H1 (cell line): ENCODE results near the gene CAV3. TPM values are rescaled to one million over a fixed set of nuclear protein-coding genes. Genes with fewer than 3 reads are reported as not detected.

Experiments
- CTCF ChIA-PET: fragments of 300-600 bp; sonication (Branson Sonifier 250); formaldehyde crosslinking; loops from one replicate; lab custom pipeline; 2021; ENCODE audit not compliant: partially characterized antibody; lab: Charles Lee
- POLR2A ChIA-PET: fragments of 300-600 bp; sonication (Branson Sonifier 250); formaldehyde crosslinking; loops from one replicate; lab custom pipeline; 2021; ENCODE audit warnings: inconsistent platforms; ENCODE audit not compliant: partially characterized antibody; lab: Charles Lee
- DNase-seq, 2 experiments: peaks; one replicate each; pipeline versions ENCODE4 v3.0.0 to v3.0.0-alpha.2; 2010 to 2022; ENCODE audit warnings: low spot score in 2 of 2, low read depth in 1 of 2, mixed read lengths in 1 of 2
- FAIRE-seq: peaks from 2 replicates; lab custom pipeline; 2011; peaks lifted over from hg19 to GRCh38; lab: Jason Lieb, UNC
- H2AFZ ChIP-seq: 2 replicates; pipeline ENCODE4 v1.8.1; 2012; ENCODE audit warnings: low read length, inconsistent platforms
- H2AK5ac ChIP-seq: 2 replicates; pipeline ENCODE4 v1.6.1; 2013; ENCODE audit warnings: low read depth, low read length
- H2BK120ac ChIP-seq: replicated peaks from 2 replicates; pipeline ENCODE3; 2013; ENCODE audit warnings: low read depth, low read length, inconsistent platforms
- H2BK12ac ChIP-seq: 2 replicates; pipeline ENCODE4 v1.6.1; 2013; ENCODE audit warnings: low read depth, low read length
- H2BK15ac ChIP-seq: 2 replicates; pipeline ENCODE4 v1.6.1; 2013; ENCODE audit warnings: low read length
- H2BK20ac ChIP-seq: 2 replicates; pipeline ENCODE4 v1.6.1; 2013; ENCODE audit warnings: low read length
- H2BK5ac ChIP-seq: 2 replicates; pipeline ENCODE4 v1.6.1; 2013; ENCODE audit warnings: low read depth, low read length
- H3K14ac ChIP-seq: 2 replicates; pipeline ENCODE4 v1.6.1; 2013; ENCODE audit warnings: inconsistent platforms; ENCODE audit not compliant: insufficient read length
- H3K18ac ChIP-seq: 2 replicates; pipeline ENCODE4 v1.6.1; 2013; ENCODE audit warnings: low read length; ENCODE audit errors: extremely low read depth
- H3K23ac ChIP-seq: 2 replicates; pipeline ENCODE4 v1.6.1; 2013; ENCODE audit warnings: inconsistent platforms; ENCODE audit not compliant: insufficient read length
- H3K23me2 ChIP-seq: 2 replicates; pipeline ENCODE4 v1.6.1; 2013; ENCODE audit warnings: low read depth, low read length
- H3K27ac ChIP-seq: 2 replicates; pipeline ENCODE4 v1.6.1; 2011; ENCODE audit warnings: low read depth, low read length, inconsistent platforms
- H3K27me3 ChIP-seq, 4 experiments: replicated peaks in 1 of 4; 1 replicate in 1 of 4; 2 replicates in 3 of 4; pipeline versions ENCODE4 v1.6.1 to v1.8.1; 2011 to 2013; ENCODE audit warnings: low read length in 3 of 4, mild to moderate bottlenecking in 3 of 4, inconsistent platforms in 2 of 4, mixed read lengths in 2 of 4, moderate library complexity in 1 of 4; ENCODE audit not compliant: control insufficient read depth in 3 of 4, insufficient read depth in 3 of 4; ENCODE audit errors: extremely low read depth in 1 of 4
- H3K36me3 ChIP-seq, 4 experiments: 2 replicates each; pipeline versions ENCODE4 v1.6.1 to v1.8.1; 2011 to 2013; ENCODE audit warnings: mild to moderate bottlenecking in 4 of 4, low read length in 3 of 4, moderate library complexity in 2 of 4, control low read depth in 1 of 4, inconsistent platforms in 1 of 4; ENCODE audit not compliant: insufficient read depth in 4 of 4, control insufficient read depth in 2 of 4
- H3K4ac ChIP-seq: replicated peaks from 2 replicates; pipeline ENCODE3; 2013; ENCODE audit warnings: low read length, low read depth, mixed read lengths, inconsistent platforms; ENCODE audit not compliant: insufficient read length
- H3K4me1 ChIP-seq, 4 experiments: replicated peaks in 1 of 4; 1 replicate in 1 of 4; 2 replicates in 3 of 4; pipeline versions ENCODE4 v1.6.1 to v1.8.1; 2011 to 2013; ENCODE audit warnings: low read length in 3 of 4, inconsistent platforms in 2 of 4, mixed read lengths in 1 of 4; ENCODE audit not compliant: insufficient read depth in 4 of 4, control insufficient read depth in 3 of 4
- H3K4me2 ChIP-seq, 2 experiments: 2 replicates each; pipeline versions ENCODE4 v1.6.1 to v1.8.1; 2011 to 2013; ENCODE audit warnings: low read depth in 2 of 2, low read length in 2 of 2, control low read depth in 1 of 2, inconsistent platforms in 1 of 2, mild to moderate bottlenecking in 1 of 2; ENCODE audit not compliant: insufficient read depth in 1 of 2
- H3K4me3 ChIP-seq, 4 experiments: fragments of 200-600, 300-600 bp in 1 of 4; sonication (generic), shearing (Covaris generic), sonication (Bioruptor Twin) in 1 of 4; 2 replicates each; pipeline versions ENCODE4 v1.5.1 to v1.8.1; 2011 to 2016; ENCODE audit warnings: low read length in 4 of 4, low read depth in 3 of 4, control low read depth in 2 of 4, inconsistent platforms in 2 of 4, mild to moderate bottlenecking in 2 of 4, mixed read lengths in 1 of 4, moderate library complexity in 1 of 4; ENCODE audit not compliant: insufficient read depth in 2 of 4; ENCODE audit errors: extremely low read depth in 1 of 4
- H3K56ac ChIP-seq: replicated peaks from 2 replicates; pipeline ENCODE3; 2013; ENCODE audit warnings: low read depth, mild to moderate bottlenecking, mixed read lengths, low read length, inconsistent platforms; ENCODE audit not compliant: insufficient read length
- H3K79me1 ChIP-seq: 2 replicates; pipeline ENCODE4 v1.6.1; 2013; ENCODE audit warnings: low read depth, low read length, control low read depth
- H3K79me2 ChIP-seq, 2 experiments: 2 replicates each; pipeline versions ENCODE4 v1.6.1 to v1.8.1; 2012 to 2013; ENCODE audit warnings: low read length in 2 of 2, mild to moderate bottlenecking in 2 of 2, inconsistent platforms in 1 of 2; ENCODE audit not compliant: insufficient read depth in 2 of 2, control insufficient read depth in 1 of 2
- H3K9ac ChIP-seq, 4 experiments: replicated peaks in 1 of 4; 1 replicate in 1 of 4; 2 replicates in 3 of 4; pipeline versions ENCODE4 v1.6.1 to v1.8.1; 2011 to 2013; ENCODE audit warnings: low read depth in 3 of 4, low read length in 3 of 4, control low read depth in 2 of 4, mild to moderate bottlenecking in 2 of 4, moderate library complexity in 2 of 4, inconsistent platforms in 1 of 4; ENCODE audit errors: extremely low read depth in 1 of 4
- H3K9me3 ChIP-seq, 2 experiments: 2 replicates each; pipeline versions ENCODE4 v1.6.1 to v1.8.1; 2012 to 2013; ENCODE audit warnings: mild to moderate bottlenecking in 2 of 2, moderate library complexity in 2 of 2, control low read depth in 1 of 2, inconsistent platforms in 1 of 2, low read depth in 1 of 2, low read length in 1 of 2, mixed read lengths in 1 of 2; ENCODE audit not compliant: insufficient read depth in 2 of 2
- H4K20me1 ChIP-seq, 2 experiments: replicated peaks in 1 of 2; 2 replicates each; pipeline versions ENCODE3 to v1.8.1; 2011 to 2013; ENCODE audit warnings: inconsistent platforms in 2 of 2, low read length in 2 of 2, mild to moderate bottlenecking in 1 of 2; ENCODE audit not compliant: insufficient read depth in 2 of 2, control insufficient read depth in 1 of 2
- H4K5ac ChIP-seq: 2 replicates; pipeline ENCODE4 v1.6.1; 2013; ENCODE audit warnings: low read length, low read depth, mixed read lengths, inconsistent platforms; ENCODE audit not compliant: insufficient read length
- H4K8ac ChIP-seq: 2 replicates; pipeline ENCODE4 v1.8.0; 2013; ENCODE audit warnings: mild to moderate bottlenecking, moderate library complexity, low read length, inconsistent platforms; ENCODE audit not compliant: insufficient read depth; ENCODE audit errors: extremely low read depth
- H4K91ac ChIP-seq: replicated peaks from 2 replicates; pipeline ENCODE3; 2013; ENCODE audit warnings: low read length, mixed read lengths, inconsistent platforms; ENCODE audit not compliant: insufficient read length
- FOSL1 ChIP-seq: IDR thresholded peaks from 2 replicates; pipeline ENCODE4 v1.6.1; 2011; ENCODE audit warnings: mild to moderate bottlenecking, low read depth, low read length, moderate library complexity; ENCODE audit not compliant: insufficient read depth
- HDAC2 ChIP-seq, 2 experiments: fragments of 300-600 bp in 1 of 2; sonication (generic) in 1 of 2; IDR thresholded peaks; 2 replicates each; pipeline ENCODE4 v1.6.1; 2011 to 2012; ENCODE audit warnings: low read depth in 2 of 2, low read length in 2 of 2, mild to moderate bottlenecking in 2 of 2, moderate library complexity in 2 of 2, borderline replicate concordance in 1 of 2, inconsistent platforms in 1 of 2
- RNF2 ChIP-seq: fragments of 200-900, 300-1000 bp; sonication (generic); IDR thresholded peaks from 2 replicates; pipeline ENCODE4 v1.7.1; 2016; ENCODE audit warnings: borderline replicate concordance, low read depth, mild to moderate bottlenecking, antibody characterized with exemption, low read length; ENCODE audit not compliant: poor library complexity, severe bottlenecking; ENCODE audit errors: missing control alignments
- WGBS, 2 experiments: shearing (Covaris generic) in 1 of 2; methylation state at CpG; one replicate each; pipeline versions ENCODE4 v1.1.6 to v1.1.7; 2013 to 2015; ENCODE audit warnings: low lambda C conversion rate in 2 of 2, mixed read lengths in 2 of 2, inconsistent platforms in 1 of 2, low coverage in 1 of 2, missing lambda C conversion rate in 1 of 2; ENCODE audit not compliant: insufficient replicate concordance in 2 of 2, insufficient coverage in 1 of 2, insufficient read length in 1 of 2; ENCODE audit errors: extremely low coverage in 1 of 2, missing lambda C conversion rate in 1 of 2; 5-methylcytosine and 5-hydroxymethylcytosine counted together
- polyA plus RNA-seq, 7 experiments: library from polyadenylated mRNA; depleted of rRNA in 3 of 7; stranded (reverse) in 5 of 7; unstranded in 2 of 7; fragments of >200 nt in 5 of 7; fragments of 200-250 nt in 2 of 7; gene quantifications; 1 replicate in 5 of 7; 2 replicates in 1 of 7; 4 replicates in 1 of 7; pipeline versions ENCODE4 v1.2.1 to v1.2.3, GENCODE V29; 2011 to 2013; ENCODE audit warnings: missing spikeins in 2 of 7, mixed read lengths in 2 of 7
- total RNA-seq: library from RNA; stranded (reverse); fragmentation: NEBNext Ultra II Directional; extraction: Animal tissue kit (Norgen Biotek cat#: 25700); gene quantifications from 2 replicates; pipeline ENCODE4 v1.2.1, GENCODE V29; 2021

The CAV3 gene
- total and polyA plus RNA-seq, 2 of the 8 experiments (the other 6 are each of a cell fraction or from before 2014, with no cell fraction given): not detected

- H3K9me3 ChIP-seq: no peaks in the 10 kb centered on the region
- H3K79me2 ChIP-seq: no peaks in the 10 kb centered on the region
- H2BK120ac ChIP-seq: no peak overlapping the region
- H4K8ac ChIP-seq: no peak overlapping the region
- H4K5ac ChIP-seq: no peak overlapping the region
- H3K79me1 ChIP-seq: no peaks in the 10 kb centered on the region
- H3K4me2 ChIP-seq: no peak overlapping the region
- DNase-seq: no peak
- no peak overlapping the region for H3K18ac ChIP-seq
- no peak overlapping the region for H2BK12ac ChIP-seq
- no peaks in the 10 kb centered on the region; a peak in 1 of 7 replicates for H3K27me3 ChIP-seq
- no peaks in the 10 kb centered on the region for H3K4me1 ChIP-seq
- no peaks in the 10 kb centered on the region for H3K23me2 ChIP-seq
- no peak overlapping the region for H3K9ac ChIP-seq
- no peak overlapping the region for H2BK20ac ChIP-seq
- H3K36me3 ChIP-seq: no peaks in the 10 kb centered on the region
- H3K14ac ChIP-seq: no peak overlapping the region
- H3K56ac ChIP-seq: no peak overlapping the region
- no peak for TF ChIP-seq RNF2
- no peak for TF ChIP-seq HDAC2 (IDR thresholded peaks at IDR 0.05; ENCODE audit: borderline replicate concordance in 1 of 2, low read depth in 2 of 2, low read length in 2 of 2)
- TF ChIP-seq FOSL1: no peak
- ChIA-PET POLR2A (interaction anchor here (1.0 kb wide), 1 partner anchor 28 kb away, joined by 3 read pairs; no protein-coding TSS in a partner anchor), CTCF (interaction anchor here (0.5 to 1.5 kb wide), 4 partner anchors 9 to 409 kb away, joined by 3 to 6 read pairs (median 3); partner anchors contain the start of gene OXTR)
- no peak overlapping the region for H3K27ac ChIP-seq
- H3K23ac ChIP-seq: no peak overlapping the region
- H2BK5ac ChIP-seq: no peak overlapping the region
- no peak overlapping the region for H2BK15ac ChIP-seq
- H3K4me3 ChIP-seq: no peak overlapping the region
- H3K4ac ChIP-seq: no peak overlapping the region
- no peaks in the 10 kb centered on the region for H4K20me1 ChIP-seq
- FAIRE-seq: no peak
- H2AFZ ChIP-seq: no peak overlapping the region
- no peak overlapping the region for H2AK5ac ChIP-seq
- 88% methylated on average over 7 of the region's 7 CpGs; no CpG with 5 or more reads in 1 of the 2 experiments for WGBS, 2 experiments
- H4K91ac ChIP-seq: no peak overlapping the region
These were observed 59.6 kb downstream of the CAV3 start for GRCh38 chr3:8793242-8793641.
